ENCODE results near the gene KRT14. TPM values are rescaled to one million over a fixed set of nuclear protein-coding genes. Genes with fewer than 3 reads are reported as not detected.
"Not testable (repeated sequence)": the region's sequence is repeated elsewhere in the genome, so short reads cannot be mapped to it uniquely, and the experiment has no call there.

Gene KRT14
- total RNA-seq: not detected

DNA sequence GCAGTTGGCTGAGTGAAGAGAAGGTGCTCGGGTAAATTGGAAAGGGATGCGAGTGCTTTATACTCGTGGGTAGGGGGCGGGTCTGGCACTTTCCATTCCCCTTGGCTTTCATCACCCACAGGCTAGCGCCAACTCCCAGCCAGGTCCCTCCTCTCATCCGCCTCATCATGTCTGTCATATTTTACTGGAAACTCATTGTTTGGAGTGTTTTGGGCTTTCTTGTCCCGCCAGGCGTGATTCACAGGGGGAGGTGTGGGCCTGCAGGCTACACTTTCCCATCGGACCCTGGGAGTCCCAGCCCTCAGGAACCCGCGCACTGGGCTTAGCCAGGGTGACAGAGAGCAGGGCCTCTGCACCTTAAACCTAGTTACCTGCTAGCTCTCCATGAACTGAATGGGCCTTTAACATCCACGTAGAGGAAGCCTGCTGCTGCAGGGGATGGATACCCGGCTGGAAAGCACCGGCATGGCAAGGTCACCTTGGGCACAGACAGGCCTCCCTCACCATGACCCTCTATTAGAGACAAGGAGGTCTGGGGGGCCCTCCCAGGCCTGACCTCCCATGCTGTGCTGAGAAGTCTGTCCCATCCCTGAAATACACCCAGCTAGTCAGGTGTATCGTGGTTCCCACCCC lies at the start of gene KRT14:
Gene KRT14, minus strand, starts transcription at position 33 of the 633 bp plus-strand sequence. CDS start 61 bp downstream, outside the sequence.
- DNase-seq (ENCODE audit: low spot score) (no peak), ATAC-seq (no peak)

DNA sequence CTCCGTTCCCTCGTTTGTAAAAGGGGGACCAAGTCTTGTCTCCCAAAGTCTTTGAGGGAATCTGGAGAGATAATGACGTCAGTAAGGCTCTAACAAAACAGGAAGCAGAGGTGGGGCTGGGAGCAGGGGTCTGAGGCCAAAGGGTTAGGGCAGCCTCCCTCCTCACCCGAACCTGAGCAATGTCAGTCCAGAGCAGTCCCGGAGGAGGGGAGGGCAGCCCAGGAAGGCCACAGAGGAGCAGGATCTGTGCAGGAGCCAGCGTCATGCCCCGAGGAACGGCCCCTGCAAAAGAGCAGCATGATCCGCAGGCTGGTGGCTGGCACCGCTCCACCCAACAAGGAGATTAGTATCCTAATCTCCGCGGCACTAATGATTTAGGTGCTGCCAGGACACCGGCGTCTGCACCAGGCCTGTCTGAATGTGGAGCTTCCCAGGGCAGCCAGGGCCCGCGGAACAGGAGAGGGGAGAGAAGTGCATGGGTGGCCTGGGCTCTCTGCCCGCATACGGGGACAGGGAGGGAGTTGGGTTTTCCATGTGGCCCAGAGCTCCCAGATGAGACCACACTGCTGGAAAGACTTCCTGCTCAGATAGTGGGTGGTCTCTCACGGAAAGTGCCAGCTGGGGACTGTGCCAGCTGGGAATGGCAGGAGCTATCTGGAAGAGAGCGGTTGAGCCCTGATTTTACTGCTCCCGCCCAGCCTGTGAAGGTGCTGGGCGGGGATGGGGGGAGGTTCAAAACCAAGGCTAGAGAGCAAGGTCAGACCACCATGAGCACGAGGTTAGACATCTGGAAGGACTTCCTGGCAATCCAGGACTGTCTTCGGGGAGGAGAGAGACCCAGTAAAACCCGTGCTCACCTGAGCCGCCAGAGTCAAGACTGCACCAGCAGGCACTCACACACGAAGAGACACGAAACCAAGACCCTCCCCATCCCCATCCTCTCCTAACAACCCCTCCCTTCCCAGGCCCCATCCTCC lies 48.7 kb upstream of the KRT14 start:
- DNase-seq (ENCODE audit: low spot score): no peak
- peak; percentile 25 for ATAC-seq

DNA sequence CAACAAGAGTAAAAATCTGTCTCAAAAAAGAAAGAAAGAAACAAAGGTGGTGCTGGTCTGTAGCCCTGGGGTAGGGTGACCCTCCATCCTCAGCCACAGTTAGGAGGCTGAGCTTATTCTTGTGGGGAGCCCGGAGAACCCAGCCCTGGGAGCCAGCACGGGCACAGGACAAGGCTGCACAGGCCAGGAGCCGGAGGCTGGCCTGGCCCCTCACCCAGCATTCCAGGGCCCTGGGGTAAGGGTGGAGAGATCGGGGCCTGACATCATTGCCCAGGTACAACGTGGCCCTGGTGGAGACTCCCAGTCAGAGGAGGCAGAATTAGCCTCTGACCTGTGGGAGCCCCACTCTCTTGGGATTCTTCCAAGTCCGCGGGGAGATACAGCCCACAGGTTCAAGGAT lies 47.9 kb upstream of the KRT14 start:
- peak; percentile 14 for ATAC-seq
- DNase-seq (ENCODE audit: low spot score): no peak

DNA sequence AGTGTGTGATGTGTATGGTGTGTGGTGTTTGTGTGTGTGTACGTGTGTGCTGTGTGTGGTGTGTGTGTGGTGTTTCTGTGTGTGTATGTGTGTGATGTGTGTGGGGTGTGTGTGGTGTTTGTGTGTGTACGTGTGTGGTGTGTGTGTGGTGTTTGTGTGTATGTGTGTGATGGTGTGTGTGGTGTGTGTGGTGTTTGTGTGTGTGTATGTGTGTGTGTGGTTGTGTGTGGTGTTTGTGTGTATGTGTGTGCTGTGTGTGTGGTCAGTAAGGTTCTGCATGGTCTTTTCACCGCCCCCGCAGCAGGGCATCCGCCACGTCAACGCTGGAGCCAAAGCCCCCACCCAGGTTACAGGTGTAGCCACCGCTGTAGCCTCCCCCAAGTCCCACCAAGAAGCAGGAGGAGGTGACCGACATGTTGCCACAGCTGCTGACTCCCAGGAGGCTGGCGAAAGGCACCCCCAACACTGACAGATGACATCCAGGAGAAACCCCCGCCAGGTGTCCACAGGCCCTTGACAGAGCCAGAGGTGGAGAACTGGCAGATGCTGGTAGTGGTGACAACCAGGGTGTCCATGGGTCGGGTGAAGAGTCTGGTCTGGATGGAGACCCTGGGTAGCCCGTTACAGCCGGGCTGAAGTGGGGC lies 47.0 kb upstream of the KRT14 start:
- DNase-seq (ENCODE audit: low spot score) (no peak), ATAC-seq (no peak)

DNA sequence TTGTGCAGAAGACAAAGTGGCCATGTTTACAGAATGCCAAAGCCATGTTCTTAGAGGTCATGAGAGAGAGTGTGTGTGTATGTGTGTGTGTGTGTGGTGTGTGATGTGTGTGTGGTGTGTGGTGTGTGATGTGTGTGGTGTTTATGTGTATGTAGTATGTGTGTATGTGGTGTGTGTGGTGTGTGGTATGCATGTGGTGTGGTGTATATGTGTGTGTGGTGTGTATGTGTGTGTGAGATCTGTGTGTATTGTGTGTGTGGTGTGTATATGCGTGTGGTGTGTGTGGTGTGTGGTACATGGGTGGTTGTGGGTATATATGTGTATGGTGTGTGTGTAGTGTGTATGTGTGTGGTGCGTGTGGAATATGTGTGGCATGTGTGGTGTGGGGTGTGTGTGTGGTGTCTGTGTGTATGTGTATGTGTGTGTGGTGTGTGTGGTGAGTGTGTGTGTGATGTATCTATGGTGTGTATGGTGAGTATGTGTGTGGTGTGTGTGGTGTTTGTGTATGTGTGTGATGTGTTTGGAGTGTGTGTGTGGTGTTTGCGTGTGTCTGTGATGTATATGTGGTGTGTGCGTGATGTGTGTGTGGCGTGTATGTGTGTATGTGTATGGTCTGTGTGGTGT lies 45.9 kb upstream of the KRT14 start:
- no peak for DNase-seq (ENCODE audit: low spot score)
- no peak for ATAC-seq

DNA sequence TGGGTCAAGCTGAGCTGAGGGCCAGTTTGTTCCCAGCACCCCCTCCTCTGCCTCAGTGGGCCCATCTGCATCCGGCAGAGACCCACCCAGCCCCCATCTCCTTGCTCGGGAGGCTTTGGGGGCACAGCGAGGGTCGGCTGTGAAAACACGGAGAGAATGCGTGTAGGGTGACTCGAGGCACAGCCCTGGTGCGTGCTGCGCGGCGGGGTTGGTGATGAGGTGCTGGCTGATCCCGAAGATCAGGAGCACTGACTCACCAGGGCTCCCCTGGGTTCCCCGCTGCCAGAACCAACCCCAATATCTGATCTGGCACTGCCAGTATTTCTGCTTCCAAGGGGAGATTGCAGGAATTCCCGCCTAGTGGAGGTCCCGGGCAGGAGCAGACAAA lies 45.2 kb upstream of the KRT14 start:
- no peak for DNase-seq (ENCODE audit: low spot score)
- no peak for ATAC-seq

DNA sequence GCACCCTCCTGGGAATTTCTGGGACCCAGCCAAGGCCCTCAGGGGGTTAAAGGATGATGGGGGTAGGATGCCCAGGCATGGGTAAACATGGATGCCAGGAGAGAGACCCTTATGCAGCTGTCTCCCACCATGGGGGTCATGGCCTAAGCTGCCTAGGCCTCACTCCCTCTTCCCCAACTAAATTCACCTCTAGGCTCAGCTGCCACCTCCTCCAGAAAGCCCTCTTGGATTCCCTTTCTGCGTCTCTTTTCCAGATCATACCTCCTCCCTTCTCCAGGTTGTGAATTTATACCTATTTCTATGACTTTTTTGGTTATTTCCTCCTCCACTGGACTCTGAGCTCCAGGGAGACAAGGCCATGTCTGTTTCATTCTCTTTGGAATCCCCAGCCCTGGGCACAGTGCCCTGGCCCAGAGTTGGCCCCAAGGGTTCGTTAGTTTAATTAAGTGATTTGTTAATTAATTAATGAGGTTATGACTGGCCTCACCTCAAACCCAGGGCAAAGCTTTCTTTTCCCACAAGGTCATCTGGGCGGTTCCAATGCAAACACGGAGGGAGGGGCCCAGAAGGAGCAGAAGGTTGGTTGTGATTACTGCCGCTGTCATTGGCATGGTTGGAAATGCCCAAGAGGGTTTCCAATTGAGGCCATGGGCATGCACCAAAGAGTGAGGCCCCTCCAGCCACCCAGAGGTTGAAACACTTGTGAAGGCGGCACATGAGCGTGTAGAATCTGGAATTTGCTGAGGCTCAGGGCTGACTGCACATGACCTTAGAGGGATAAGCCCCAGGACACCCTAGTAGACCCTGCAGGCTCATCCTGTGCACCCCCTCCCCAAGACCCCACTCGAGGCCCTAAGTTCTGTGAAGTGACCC lies 44.6 kb upstream of the KRT14 start:
- DNase-seq (ENCODE audit: low spot score): no peak
- no peak for ATAC-seq

DNA sequence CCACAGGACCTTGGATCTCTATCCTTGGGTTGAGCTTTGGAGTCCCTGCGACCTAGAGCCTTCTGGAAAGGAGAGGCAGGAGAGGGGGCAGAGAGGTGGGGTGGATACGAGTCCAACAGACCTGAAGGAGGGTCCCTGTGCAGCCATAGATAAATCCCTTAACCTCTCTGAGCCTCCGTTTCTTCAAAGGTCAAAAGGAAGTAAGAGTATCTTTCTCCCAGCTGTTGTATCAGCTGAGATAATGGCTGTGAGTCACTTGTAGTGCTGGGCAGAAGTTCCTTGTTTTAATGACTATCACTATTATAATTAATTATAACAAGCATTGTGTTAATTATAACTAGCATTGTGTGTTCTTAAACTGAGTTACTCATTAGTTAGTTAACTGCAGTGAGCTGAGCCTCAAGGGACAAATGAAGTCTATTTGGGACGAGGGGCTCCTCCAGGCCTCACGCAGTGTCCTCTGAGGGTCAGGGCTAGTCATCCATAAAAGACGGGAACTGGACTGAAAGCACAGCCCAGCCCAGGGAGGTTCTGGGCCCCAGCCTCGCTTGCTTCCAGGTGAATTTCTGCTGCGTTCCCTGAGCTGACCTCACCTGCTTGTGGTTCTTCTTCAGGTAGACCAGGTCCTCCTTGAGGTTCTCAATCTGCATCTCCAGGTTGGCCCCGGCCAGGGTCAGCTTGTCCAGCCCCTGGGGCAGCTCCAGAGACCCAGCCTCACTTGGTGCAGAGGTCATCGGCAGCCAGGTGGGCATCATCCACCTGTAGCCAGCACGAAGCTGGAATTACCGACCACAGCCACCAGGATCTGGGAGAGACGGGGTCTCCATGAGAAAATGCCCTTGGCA lies 43.4 kb upstream of the KRT14 start:
- DNase-seq (ENCODE audit: low spot score) (no peak), ATAC-seq (no peak)

DNA sequence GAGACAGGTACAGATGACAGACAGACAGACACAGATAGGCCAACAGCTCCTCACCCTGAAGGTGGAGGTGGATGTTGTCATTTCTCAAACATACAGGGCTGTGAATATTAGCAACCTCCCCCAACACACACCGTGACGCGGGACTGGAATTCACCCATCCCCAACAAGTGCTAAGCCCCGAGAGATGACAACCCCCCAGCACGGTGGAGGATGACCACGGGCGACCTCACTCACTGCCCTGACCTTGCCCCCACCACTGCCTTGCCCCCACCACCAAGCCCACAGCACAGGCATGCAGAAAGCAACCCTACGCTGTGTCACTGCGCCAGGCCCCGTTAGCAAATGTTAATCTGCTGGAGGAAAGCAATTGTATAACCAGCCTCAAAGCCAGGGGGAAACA lies 42.6 kb upstream of the KRT14 start:
- no peak for DNase-seq (ENCODE audit: low spot score)
- ATAC-seq: no peak

DNA sequence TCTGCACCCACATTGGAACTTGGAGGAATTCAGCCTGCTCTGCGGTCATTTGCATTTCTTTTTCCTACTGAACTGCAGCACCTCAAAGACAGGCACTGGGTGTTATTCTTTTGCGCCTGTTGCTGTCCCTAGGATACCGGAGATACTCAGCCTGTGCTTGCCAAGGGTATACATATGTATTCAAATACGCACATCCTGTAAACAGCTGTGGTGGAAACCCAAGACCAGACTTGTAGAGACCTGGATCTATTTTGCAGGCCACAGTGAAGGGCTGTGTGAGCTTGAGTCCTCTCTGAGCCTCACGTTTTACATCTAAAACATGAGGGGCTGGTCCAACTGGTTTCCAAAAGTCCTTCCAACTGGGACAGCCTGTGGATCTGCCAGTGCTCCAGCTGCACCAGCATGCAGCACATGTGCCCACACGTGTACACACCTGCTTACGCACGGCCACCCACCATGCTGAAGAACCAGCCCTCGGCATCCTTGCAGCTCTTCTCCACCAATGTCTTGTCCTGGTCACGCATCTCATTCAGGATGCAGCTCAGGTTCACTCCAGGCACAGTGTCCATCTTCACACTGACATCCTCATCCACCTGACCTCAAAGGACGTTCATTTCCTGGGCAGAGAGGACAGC lies 42.0 kb upstream of the KRT14 start:
- not testable (repeated sequence) for DNase-seq (ENCODE audit: low spot score); ATAC-seq

DNA sequence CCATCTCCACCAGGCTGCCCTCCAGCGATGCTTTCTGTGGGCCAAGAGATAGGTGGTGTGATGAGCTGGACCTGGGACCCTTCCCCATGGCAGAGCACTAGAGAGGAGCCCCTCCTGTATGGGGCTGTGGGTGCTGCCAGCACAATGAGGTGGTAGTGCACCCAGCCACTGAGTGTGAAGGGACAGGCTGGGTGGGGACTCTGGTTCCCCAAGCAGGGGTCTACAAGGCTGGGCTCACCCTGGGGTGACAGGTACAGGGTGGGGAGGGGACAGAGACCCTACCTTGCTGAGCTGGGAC lies 41.3 kb upstream of the KRT14 start:
- not testable (repeated sequence) for ATAC-seq; DNase-seq (ENCODE audit: low spot score)

DNA sequence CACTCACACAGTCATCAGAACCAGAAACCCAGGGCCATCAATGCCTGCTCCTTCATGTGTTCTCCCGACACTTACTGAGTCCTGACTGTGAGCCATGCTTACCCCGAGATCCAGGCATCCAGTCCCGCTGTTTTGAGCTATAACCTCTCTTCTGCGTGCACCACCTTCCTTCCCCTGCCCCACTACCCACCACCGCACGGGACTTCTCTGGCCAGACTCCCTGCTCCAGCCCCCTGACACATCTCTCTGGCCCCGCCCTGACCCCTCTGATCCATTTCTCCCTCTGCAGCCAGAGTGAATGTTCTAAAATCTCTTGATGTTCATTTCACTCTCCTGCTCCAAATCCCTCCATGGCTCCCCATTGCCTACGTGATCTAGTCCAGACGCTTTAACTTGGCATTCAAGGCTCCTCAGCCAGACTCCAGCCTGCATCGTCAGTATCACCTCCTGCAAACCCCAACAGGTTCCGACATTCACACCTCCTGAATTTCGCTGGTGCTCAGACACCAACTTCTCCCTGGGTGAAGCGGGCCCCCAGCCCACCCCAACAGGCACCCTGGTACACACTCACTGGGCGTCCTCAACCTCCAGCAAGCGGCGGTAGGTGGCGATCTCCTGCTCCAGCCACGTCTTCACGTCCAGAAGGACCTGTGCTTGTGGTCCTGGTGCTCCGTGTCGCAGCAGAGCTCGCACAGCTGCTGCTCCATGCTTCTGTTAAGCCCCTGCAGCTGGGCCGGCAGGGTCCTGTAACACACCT lies 40.8 kb upstream of the KRT14 start:
- ATAC-seq: no peak
- no peak for DNase-seq (ENCODE audit: low spot score)

DNA sequence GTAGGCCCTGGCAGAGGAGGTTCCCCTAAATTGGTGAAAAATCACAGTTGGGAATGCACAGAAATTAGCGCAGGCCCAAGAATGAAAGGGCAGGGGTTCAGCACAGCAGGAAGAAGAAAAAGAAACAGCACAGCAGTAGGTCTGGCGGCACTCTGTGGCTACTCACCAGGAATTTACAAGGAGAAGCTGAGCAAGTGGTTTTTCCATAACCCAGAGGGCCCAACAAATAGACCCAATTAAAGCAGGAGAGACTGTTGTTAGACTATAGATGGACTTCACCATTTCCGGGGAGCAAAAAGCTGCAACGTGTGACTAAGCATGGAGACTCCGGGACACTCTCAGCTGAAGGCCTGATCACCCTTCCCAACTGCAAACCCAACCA lies 40.2 kb upstream of the KRT14 start:
- not testable (repeated sequence) for ATAC-seq

DNA sequence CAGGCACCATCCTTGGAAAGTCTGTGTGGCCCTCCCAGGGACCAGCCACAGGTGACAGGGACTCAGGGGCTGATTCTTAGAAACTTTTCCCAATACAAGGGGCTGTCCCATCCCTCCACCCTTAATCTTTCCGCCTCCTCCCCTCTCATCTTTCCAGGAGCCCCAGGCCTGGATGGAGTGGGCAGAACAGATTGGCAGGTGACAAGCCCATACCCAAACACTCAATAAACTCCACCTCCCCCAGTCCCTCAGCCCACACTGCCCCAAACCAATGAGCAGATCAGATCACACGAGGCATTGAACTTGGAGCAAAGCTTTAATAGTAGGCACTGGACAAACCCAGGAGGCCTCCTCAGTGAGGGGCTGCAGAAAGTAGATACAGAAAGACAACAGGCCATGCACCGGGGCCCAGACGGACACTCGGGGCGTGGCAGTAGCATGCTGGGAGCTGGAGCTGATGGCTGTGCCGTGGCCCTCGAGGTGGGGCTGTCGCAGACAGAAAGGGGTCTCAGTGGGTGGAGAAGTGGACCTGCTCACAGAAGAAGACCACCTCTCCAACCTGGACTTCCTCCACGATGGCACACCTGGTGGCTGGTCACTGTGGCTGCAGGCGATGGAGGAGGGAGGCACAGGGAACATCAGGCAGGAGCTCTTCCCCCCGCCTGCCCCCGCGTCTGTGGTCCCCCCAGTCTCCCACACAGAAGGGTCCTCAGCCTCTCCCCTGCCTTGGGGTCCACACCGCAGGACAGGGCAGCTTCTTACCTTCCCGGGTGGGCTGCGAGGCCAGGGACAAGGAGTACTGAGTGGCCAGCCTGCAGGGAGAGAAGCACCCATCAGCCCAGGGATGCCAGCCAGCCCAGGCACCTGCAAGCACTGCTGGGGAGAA lies 39.6 kb upstream of the KRT14 start:
- ATAC-seq; DNase-seq (ENCODE audit: low spot score): not testable (repeated sequence)

More for the DNA sequence above, 40.2 kb upstream of the KRT14 start:
- not testable (repeated sequence) for DNase-seq (ENCODE audit: low spot score)

DNA sequence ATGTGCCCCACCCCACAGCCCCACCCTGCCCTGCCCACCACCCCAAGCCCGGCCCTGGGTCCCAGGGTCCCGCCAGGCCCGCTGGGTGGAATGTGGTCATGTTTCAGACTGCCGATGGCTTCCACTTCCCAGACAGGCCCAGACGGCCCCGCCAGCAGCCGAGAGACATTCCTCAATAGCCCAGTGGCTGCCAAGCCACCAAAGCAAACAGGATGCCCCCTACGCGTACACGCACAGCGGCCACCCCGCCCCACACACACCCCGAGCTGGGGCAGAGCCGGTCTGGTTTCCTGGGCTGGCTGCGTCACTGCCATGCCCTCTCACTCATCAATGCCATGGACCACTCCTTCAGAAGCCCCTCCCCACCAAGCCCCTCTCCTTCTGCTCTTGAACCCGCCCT lies 38.9 kb upstream of the KRT14 start:
- no peak for ATAC-seq

DNA sequence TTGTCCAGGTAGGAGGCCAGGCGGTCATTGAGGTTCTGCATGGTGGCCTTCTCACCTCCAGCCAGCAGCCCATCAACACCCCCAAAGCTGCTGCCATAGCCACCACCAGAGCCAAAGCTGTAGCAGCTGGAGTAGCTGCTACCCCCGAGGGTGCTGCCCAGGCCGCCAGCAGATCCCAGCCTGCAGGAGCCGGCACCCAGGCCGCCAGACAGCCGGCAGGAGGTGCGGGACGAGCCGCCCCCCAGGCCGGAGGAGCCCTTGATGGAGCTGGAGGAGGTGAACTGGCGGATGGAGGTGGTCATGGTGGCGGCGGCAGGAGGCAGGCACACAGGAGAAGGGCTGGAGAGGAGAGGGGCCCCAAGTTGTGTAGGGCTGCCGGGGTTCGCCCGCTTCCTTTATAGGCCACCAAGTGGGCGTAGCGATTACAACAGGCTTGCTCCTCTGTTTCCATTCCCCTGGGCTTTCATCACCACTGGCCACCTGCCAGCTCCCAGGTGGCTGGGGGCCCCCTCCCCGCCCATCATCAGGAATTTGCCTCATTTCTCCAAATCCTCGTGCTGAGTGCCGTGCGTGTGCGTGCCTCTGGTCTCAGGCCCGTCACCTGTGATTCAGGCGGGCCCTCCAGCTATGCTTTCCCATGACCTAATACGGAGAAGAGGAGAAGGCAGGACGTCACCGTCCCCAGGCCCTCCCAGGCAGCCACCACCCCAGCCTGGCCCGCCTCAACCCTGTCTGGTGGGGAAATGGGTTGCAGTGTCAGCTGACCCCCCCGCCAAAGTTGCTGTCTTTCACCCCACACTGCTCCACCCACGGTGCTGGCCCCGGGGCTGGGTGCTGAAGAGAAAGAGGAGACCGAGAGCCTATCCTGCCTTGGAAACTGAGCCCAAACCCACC lies 37.8 kb upstream of the KRT14 start, which contains the start of gene KRT17:
Gene KRT17, minus strand, starts transcription at position 368 of the 894 bp plus-strand sequence. Its CDS starts 66 bp downstream, at position 302.
- no peak for ATAC-seq
- DNase-seq (ENCODE audit: low spot score): no peak

More for the DNA sequence above, 38.9 kb upstream of the KRT14 start:
- DNase-seq (ENCODE audit: low spot score): no peak
